ENCODE data around the gene THAP7.

Gene THAP7

GRCh38 chr22:20963201-20964052 is 38.5 kb downstream of the THAP7 start:
- H3K27me3 ChIP-seq (replicated peaks; ENCODE audit: control insufficient read depth, insufficient read depth, low read length) = no peaks in the 10 kb centered on the region; the same call in 1 of the 2 replicates
- TF ChIP-seq CTCF (IDR thresholded peaks at IDR 0.05; ENCODE audit: insufficient read depth, low read length, poor library complexity, severe bottlenecking) = no peak
- DNase-seq (ENCODE audit: extremely low read depth, insufficient read length) = no peak
- H3K4me3 ChIP-seq (replicated peaks; ENCODE audit: low read depth, low read length) = no peak overlapping the region
- H3K36me3 ChIP-seq (ENCODE audit: control insufficient read depth, insufficient read depth, low read length) = no peaks in the 10 kb centered on the region

GRCh38 chr22:20962491-20962945 is 39.4 kb downstream of the THAP7 start:
- no peaks in the 10 kb centered on the region for H3K36me3 ChIP-seq (ENCODE audit: control insufficient read depth, insufficient read depth, low read length)
- TF ChIP-seq CTCF (IDR thresholded peaks at IDR 0.05; ENCODE audit: insufficient read depth, low read length, poor library complexity, severe bottlenecking) = no peak
- no peak for DNase-seq (ENCODE audit: extremely low read depth, insufficient read length)
- no peak overlapping the region for H3K4me3 ChIP-seq (replicated peaks; ENCODE audit: low read depth, low read length)
- H3K27me3 ChIP-seq (replicated peaks; ENCODE audit: control insufficient read depth, insufficient read depth, low read length) = no peaks in the 10 kb centered on the region; the same call in 1 of the 2 replicates

GRCh38 chr22:20960609-20961008 is 41.3 kb downstream of the THAP7 start:
- no peak for TF ChIP-seq CTCF (IDR thresholded peaks at IDR 0.05; ENCODE audit: insufficient read depth, low read length, poor library complexity, severe bottlenecking)
- Histone ChIP-seq H3K36me3 (ENCODE audit: control insufficient read depth, insufficient read depth, low read length) (no peaks in the 10 kb centered on the region), H3K27me3 (replicated peaks; ENCODE audit: control insufficient read depth, insufficient read depth, low read length) (no peaks in the 10 kb centered on the region), H3K4me3 (replicated peaks; ENCODE audit: low read depth, low read length) (no peak overlapping the region)
- no peak for DNase-seq (ENCODE audit: extremely low read depth, insufficient read length)

GRCh38 chr22:20959578-20960461 is 42.1 kb downstream of the THAP7 start:
- no peaks in the 10 kb centered on the region for H3K36me3 ChIP-seq (ENCODE audit: control insufficient read depth, insufficient read depth, low read length)
- TF ChIP-seq CTCF (IDR thresholded peaks at IDR 0.05; ENCODE audit: insufficient read depth, low read length, poor library complexity, severe bottlenecking) = no peak
- no peak for DNase-seq (ENCODE audit: extremely low read depth, insufficient read length)
- no peaks in the 10 kb centered on the region for H3K27me3 ChIP-seq (replicated peaks; ENCODE audit: control insufficient read depth, insufficient read depth, low read length)
- no peak overlapping the region for H3K4me3 ChIP-seq (replicated peaks; ENCODE audit: low read depth, low read length)

GRCh38 chr22:20957683-20958431 is 44.1 kb downstream of the THAP7 start:
- Histone ChIP-seq H3K36me3 (ENCODE audit: control insufficient read depth, insufficient read depth, low read length) (peaks cover 6% of the 10 kb centered on the region), H3K27me3 (replicated peaks; ENCODE audit: control insufficient read depth, insufficient read depth, low read length) (no peaks in the 10 kb centered on the region), H3K4me3 (replicated peaks; ENCODE audit: low read depth, low read length) (peak overlapping the region; percentile 70)
- no peak for TF ChIP-seq CTCF (IDR thresholded peaks at IDR 0.05; ENCODE audit: insufficient read depth, low read length, poor library complexity, severe bottlenecking)
- peak; percentile 33 for DNase-seq (ENCODE audit: extremely low read depth, insufficient read length)

Measured in GM06990 (cell line).